H1 (cell line): ENCODE results near the gene MAOB. TPM values are rescaled to one million over a fixed set of nuclear protein-coding genes. Genes with fewer than 3 reads are reported as not detected.

Experiments used
- CEBPB ChIP-seq: IDR thresholded peaks from 2 replicates; pipeline ENCODE4 v1.6.1; 2012; ENCODE audit warnings: low read depth, low read length
- JUN ChIP-seq: IDR thresholded peaks from 2 replicates; pipeline ENCODE4 v1.6.1; 2011; ENCODE audit warnings: low read depth, mild to moderate bottlenecking, improper control_type of control experiment, low read length
- RAD21 ChIP-seq, 2 experiments: IDR thresholded peaks in 1 of 2; conservative IDR thresholded peaks in 1 of 2; 2 replicates each; pipeline ENCODE4 v1.6.1; 2011; ENCODE audit warnings: low read depth in 2 of 2, low read length in 2 of 2, improper control_type of control experiment in 1 of 2, inconsistent platforms in 1 of 2, mild to moderate bottlenecking in 1 of 2, moderate library complexity in 1 of 2
- TEAD4 ChIP-seq: IDR thresholded peaks from 2 replicates; pipeline ENCODE4 v1.6.1; 2012; ENCODE audit warnings: low read depth, low read length, inconsistent platforms, mixed read lengths
- polyA plus RNA-seq, 7 experiments: library from polyadenylated mRNA; depleted of rRNA in 3 of 7; stranded (reverse) in 5 of 7; unstranded in 2 of 7; fragments of >200 nt in 5 of 7; fragments of 200-250 nt in 2 of 7; gene quantifications; 1 replicate in 5 of 7; 2 replicates in 1 of 7; 4 replicates in 1 of 7; pipeline versions ENCODE4 v1.2.1 to v1.2.3, GENCODE V29; 2011 to 2013; ENCODE audit warnings: missing spikeins in 2 of 7, mixed read lengths in 2 of 7
- total RNA-seq: library from RNA; stranded (reverse); fragmentation: NEBNext Ultra II Directional; extraction: Animal tissue kit (Norgen Biotek cat#: 25700); gene quantifications from 2 replicates; pipeline ENCODE4 v1.2.1, GENCODE V29; 2021

Gene MAOB
- total and polyA plus RNA-seq, 2 of the 8 experiments (the other 6 are each of a cell fraction or from before 2014, with no cell fraction given) = 0.73 to 1.1 TPM

DNA sequence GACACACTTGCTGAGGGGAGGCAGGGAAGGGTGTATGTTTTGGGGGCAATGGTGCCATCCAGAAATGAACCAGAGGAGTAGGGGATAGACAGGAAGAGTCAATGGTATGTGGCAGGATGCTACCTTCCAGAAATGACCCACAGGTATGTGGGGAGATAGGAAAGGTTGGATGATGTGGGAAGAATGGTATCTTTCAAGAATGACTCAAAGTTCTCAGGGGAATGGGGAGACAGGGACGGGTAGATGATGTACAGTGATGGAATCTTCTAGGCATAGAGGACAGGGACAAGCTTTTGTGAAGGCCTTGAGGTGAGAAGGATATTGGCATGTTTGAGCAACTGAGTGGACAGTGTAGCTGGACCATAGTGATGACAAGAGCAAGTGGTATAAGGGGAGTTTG is 161.3 kb downstream of the MAOB start (continued):
- TF ChIP-seq JUN (no peak), CEBPB (no peak), RAD21 (IDR thresholded peaks at IDR 0.05 in 1 of 2, conservative IDR thresholded peaks at IDR 0.05 in 1 of 2; ENCODE audit: low read depth in 2 of 2, low read length in 2 of 2) (no peak), TEAD4 (no peak)
